H1 (cell line): ENCODE measurements around the gene TSEN54. TPM values are rescaled to one million over a fixed set of nuclear protein-coding genes. Genes with fewer than 3 reads are reported as not detected.

ENCODE experiments used
- CTCF ChIA-PET: fragments of 300-600 bp; sonication (Branson Sonifier 250); formaldehyde crosslinking; loops from one replicate; lab custom pipeline; 2021; ENCODE audit not compliant: partially characterized antibody; lab: Charles Lee
- POLR2A ChIA-PET: fragments of 300-600 bp; sonication (Branson Sonifier 250); formaldehyde crosslinking; loops from one replicate; lab custom pipeline; 2021; ENCODE audit warnings: inconsistent platforms; ENCODE audit not compliant: partially characterized antibody; lab: Charles Lee
- DNase-seq, 2 experiments: peaks; one replicate each; pipeline versions ENCODE4 v3.0.0 to v3.0.0-alpha.2; 2010 to 2022; ENCODE audit warnings: low spot score in 2 of 2, low read depth in 1 of 2, mixed read lengths in 1 of 2
- FAIRE-seq: peaks from 2 replicates; lab custom pipeline; 2011; peaks lifted over from hg19 to GRCh38; lab: Jason Lieb, UNC
- H2AFZ ChIP-seq: 2 replicates; pipeline ENCODE4 v1.8.1; 2012; ENCODE audit warnings: low read length, inconsistent platforms
- H2AK5ac ChIP-seq: 2 replicates; pipeline ENCODE4 v1.6.1; 2013; ENCODE audit warnings: low read depth, low read length
- H2BK120ac ChIP-seq: replicated peaks from 2 replicates; pipeline ENCODE3; 2013; ENCODE audit warnings: low read depth, low read length, inconsistent platforms
- H2BK12ac ChIP-seq: 2 replicates; pipeline ENCODE4 v1.6.1; 2013; ENCODE audit warnings: low read depth, low read length
- H2BK15ac ChIP-seq: 2 replicates; pipeline ENCODE4 v1.6.1; 2013; ENCODE audit warnings: low read length
- H2BK20ac ChIP-seq: 2 replicates; pipeline ENCODE4 v1.6.1; 2013; ENCODE audit warnings: low read length
- H2BK5ac ChIP-seq: 2 replicates; pipeline ENCODE4 v1.6.1; 2013; ENCODE audit warnings: low read depth, low read length
- H3K14ac ChIP-seq: 2 replicates; pipeline ENCODE4 v1.6.1; 2013; ENCODE audit warnings: inconsistent platforms; ENCODE audit not compliant: insufficient read length
- H3K18ac ChIP-seq: 2 replicates; pipeline ENCODE4 v1.6.1; 2013; ENCODE audit warnings: low read length; ENCODE audit errors: extremely low read depth
- H3K23ac ChIP-seq: 2 replicates; pipeline ENCODE4 v1.6.1; 2013; ENCODE audit warnings: inconsistent platforms; ENCODE audit not compliant: insufficient read length
- H3K23me2 ChIP-seq: 2 replicates; pipeline ENCODE4 v1.6.1; 2013; ENCODE audit warnings: low read depth, low read length
- H3K27ac ChIP-seq: 2 replicates; pipeline ENCODE4 v1.6.1; 2011; ENCODE audit warnings: low read depth, low read length, inconsistent platforms
- H3K27me3 ChIP-seq, 4 experiments: replicated peaks in 1 of 4; 1 replicate in 1 of 4; 2 replicates in 3 of 4; pipeline versions ENCODE4 v1.6.1 to v1.8.1; 2011 to 2013; ENCODE audit warnings: low read length in 3 of 4, mild to moderate bottlenecking in 3 of 4, inconsistent platforms in 2 of 4, mixed read lengths in 2 of 4, moderate library complexity in 1 of 4; ENCODE audit not compliant: control insufficient read depth in 3 of 4, insufficient read depth in 3 of 4; ENCODE audit errors: extremely low read depth in 1 of 4
- H3K36me3 ChIP-seq, 4 experiments: 2 replicates each; pipeline versions ENCODE4 v1.6.1 to v1.8.1; 2011 to 2013; ENCODE audit warnings: mild to moderate bottlenecking in 4 of 4, low read length in 3 of 4, moderate library complexity in 2 of 4, control low read depth in 1 of 4, inconsistent platforms in 1 of 4; ENCODE audit not compliant: insufficient read depth in 4 of 4, control insufficient read depth in 2 of 4
- H3K4ac ChIP-seq: replicated peaks from 2 replicates; pipeline ENCODE3; 2013; ENCODE audit warnings: low read length, low read depth, mixed read lengths, inconsistent platforms; ENCODE audit not compliant: insufficient read length
- H3K4me1 ChIP-seq, 4 experiments: replicated peaks in 1 of 4; 1 replicate in 1 of 4; 2 replicates in 3 of 4; pipeline versions ENCODE4 v1.6.1 to v1.8.1; 2011 to 2013; ENCODE audit warnings: low read length in 3 of 4, inconsistent platforms in 2 of 4, mixed read lengths in 1 of 4; ENCODE audit not compliant: insufficient read depth in 4 of 4, control insufficient read depth in 3 of 4
- H3K4me2 ChIP-seq, 2 experiments: 2 replicates each; pipeline versions ENCODE4 v1.6.1 to v1.8.1; 2011 to 2013; ENCODE audit warnings: low read depth in 2 of 2, low read length in 2 of 2, control low read depth in 1 of 2, inconsistent platforms in 1 of 2, mild to moderate bottlenecking in 1 of 2; ENCODE audit not compliant: insufficient read depth in 1 of 2
- H3K4me3 ChIP-seq, 4 experiments: fragments of 200-600, 300-600 bp in 1 of 4; sonication (generic), shearing (Covaris generic), sonication (Bioruptor Twin) in 1 of 4; 2 replicates each; pipeline versions ENCODE4 v1.5.1 to v1.8.1; 2011 to 2016; ENCODE audit warnings: low read length in 4 of 4, low read depth in 3 of 4, control low read depth in 2 of 4, inconsistent platforms in 2 of 4, mild to moderate bottlenecking in 2 of 4, mixed read lengths in 1 of 4, moderate library complexity in 1 of 4; ENCODE audit not compliant: insufficient read depth in 2 of 4; ENCODE audit errors: extremely low read depth in 1 of 4
- H3K56ac ChIP-seq: replicated peaks from 2 replicates; pipeline ENCODE3; 2013; ENCODE audit warnings: low read depth, mild to moderate bottlenecking, mixed read lengths, low read length, inconsistent platforms; ENCODE audit not compliant: insufficient read length
- H3K79me1 ChIP-seq: 2 replicates; pipeline ENCODE4 v1.6.1; 2013; ENCODE audit warnings: low read depth, low read length, control low read depth
- H3K79me2 ChIP-seq, 2 experiments: 2 replicates each; pipeline versions ENCODE4 v1.6.1 to v1.8.1; 2012 to 2013; ENCODE audit warnings: low read length in 2 of 2, mild to moderate bottlenecking in 2 of 2, inconsistent platforms in 1 of 2; ENCODE audit not compliant: insufficient read depth in 2 of 2, control insufficient read depth in 1 of 2
- H3K9ac ChIP-seq, 4 experiments: replicated peaks in 1 of 4; 1 replicate in 1 of 4; 2 replicates in 3 of 4; pipeline versions ENCODE4 v1.6.1 to v1.8.1; 2011 to 2013; ENCODE audit warnings: low read depth in 3 of 4, low read length in 3 of 4, control low read depth in 2 of 4, mild to moderate bottlenecking in 2 of 4, moderate library complexity in 2 of 4, inconsistent platforms in 1 of 4; ENCODE audit errors: extremely low read depth in 1 of 4
- H3K9me3 ChIP-seq, 2 experiments: 2 replicates each; pipeline versions ENCODE4 v1.6.1 to v1.8.1; 2012 to 2013; ENCODE audit warnings: mild to moderate bottlenecking in 2 of 2, moderate library complexity in 2 of 2, control low read depth in 1 of 2, inconsistent platforms in 1 of 2, low read depth in 1 of 2, low read length in 1 of 2, mixed read lengths in 1 of 2; ENCODE audit not compliant: insufficient read depth in 2 of 2
- H4K20me1 ChIP-seq, 2 experiments: replicated peaks in 1 of 2; 2 replicates each; pipeline versions ENCODE3 to v1.8.1; 2011 to 2013; ENCODE audit warnings: inconsistent platforms in 2 of 2, low read length in 2 of 2, mild to moderate bottlenecking in 1 of 2; ENCODE audit not compliant: insufficient read depth in 2 of 2, control insufficient read depth in 1 of 2
- H4K5ac ChIP-seq: 2 replicates; pipeline ENCODE4 v1.6.1; 2013; ENCODE audit warnings: low read length, low read depth, mixed read lengths, inconsistent platforms; ENCODE audit not compliant: insufficient read length
- H4K8ac ChIP-seq: 2 replicates; pipeline ENCODE4 v1.8.0; 2013; ENCODE audit warnings: mild to moderate bottlenecking, moderate library complexity, low read length, inconsistent platforms; ENCODE audit not compliant: insufficient read depth; ENCODE audit errors: extremely low read depth
- H4K91ac ChIP-seq: replicated peaks from 2 replicates; pipeline ENCODE3; 2013; ENCODE audit warnings: low read length, mixed read lengths, inconsistent platforms; ENCODE audit not compliant: insufficient read length
- CEBPB ChIP-seq: IDR thresholded peaks from 2 replicates; pipeline ENCODE4 v1.6.1; 2012; ENCODE audit warnings: low read depth, low read length
- CHD1 ChIP-seq: IDR thresholded peaks from 2 replicates; pipeline ENCODE4 v1.6.1; 2012; ENCODE audit warnings: low read depth, low read length, improper control_type of control experiment
- FOSL1 ChIP-seq: IDR thresholded peaks from 2 replicates; pipeline ENCODE4 v1.6.1; 2011; ENCODE audit warnings: mild to moderate bottlenecking, low read depth, low read length, moderate library complexity; ENCODE audit not compliant: insufficient read depth
- KDM4A ChIP-seq: IDR thresholded peaks from one replicate; pipeline ENCODE4 v1.7.1; 2012; ENCODE audit warnings: low read depth, mild to moderate bottlenecking, moderate library complexity, low read length, inconsistent platforms; ENCODE audit not compliant: severe bottlenecking
- RAD21 ChIP-seq, 2 experiments: IDR thresholded peaks in 1 of 2; conservative IDR thresholded peaks in 1 of 2; 2 replicates each; pipeline ENCODE4 v1.6.1; 2011; ENCODE audit warnings: low read depth in 2 of 2, low read length in 2 of 2, improper control_type of control experiment in 1 of 2, inconsistent platforms in 1 of 2, mild to moderate bottlenecking in 1 of 2, moderate library complexity in 1 of 2
- RXRA ChIP-seq: IDR thresholded peaks from 2 replicates; pipeline ENCODE4 v1.6.1; 2011; ENCODE audit warnings: low read depth, mild to moderate bottlenecking, low read length, moderate library complexity; ENCODE audit not compliant: insufficient read depth
- SAP30 ChIP-seq: fragments of 300-600 bp; sonication (generic); IDR thresholded peaks from 2 replicates; pipeline ENCODE4 v1.7.1; 2012; ENCODE audit warnings: low read length, moderate library complexity, mild to moderate bottlenecking, inconsistent platforms; ENCODE audit not compliant: insufficient read depth, insufficient replicate concordance
- SIN3A ChIP-seq, 2 experiments: IDR thresholded peaks in 1 of 2; conservative IDR thresholded peaks in 1 of 2; 2 replicates each; pipeline ENCODE4 v1.6.1; 2011 to 2012; ENCODE audit warnings: low read length in 2 of 2, improper control_type of control experiment in 1 of 2, low read depth in 1 of 2, mild to moderate bottlenecking in 1 of 2
- TBP ChIP-seq: IDR thresholded peaks from 2 replicates; pipeline ENCODE4 v1.6.1; 2011; ENCODE audit warnings: low read depth, low read length, improper control_type of control experiment
- WGBS, 2 experiments: shearing (Covaris generic) in 1 of 2; methylation state at CpG; one replicate each; pipeline versions ENCODE4 v1.1.6 to v1.1.7; 2013 to 2015; ENCODE audit warnings: low lambda C conversion rate in 2 of 2, mixed read lengths in 2 of 2, inconsistent platforms in 1 of 2, low coverage in 1 of 2, missing lambda C conversion rate in 1 of 2; ENCODE audit not compliant: insufficient replicate concordance in 2 of 2, insufficient coverage in 1 of 2, insufficient read length in 1 of 2; ENCODE audit errors: extremely low coverage in 1 of 2, missing lambda C conversion rate in 1 of 2; 5-methylcytosine and 5-hydroxymethylcytosine counted together
- long read RNA-seq, 2 experiments: library from RNA in 1 of 2; library from capped mRNA in 1 of 2; stranded (forward); transcript quantifications; one replicate each; pipeline ENCODE4 v2.0.0, GENCODE V29; 2021; ENCODE audit warnings: inconsistent platforms in 1 of 2
- polyA minus RNA-seq, 3 experiments: library from RNA; depleted of rRNA, polyadenylated mRNA; stranded (reverse); fragments of >200 nt; gene quantifications; 1 replicate in 2 of 3; 2 replicates in 1 of 3; pipeline ENCODE4 v1.2.3, GENCODE V29; 2011
- polyA plus RNA-seq, 7 experiments: library from polyadenylated mRNA; depleted of rRNA in 3 of 7; stranded (reverse) in 5 of 7; unstranded in 2 of 7; fragments of >200 nt in 5 of 7; fragments of 200-250 nt in 2 of 7; gene quantifications; 1 replicate in 5 of 7; 2 replicates in 1 of 7; 4 replicates in 1 of 7; pipeline versions ENCODE4 v1.2.1 to v1.2.3, GENCODE V29; 2011 to 2013; ENCODE audit warnings: missing spikeins in 2 of 7, mixed read lengths in 2 of 7
- total RNA-seq: library from RNA; stranded (reverse); fragmentation: NEBNext Ultra II Directional; extraction: Animal tissue kit (Norgen Biotek cat#: 25700); gene quantifications from 2 replicates; pipeline ENCODE4 v1.2.1, GENCODE V29; 2021

The TSEN54 gene
- total RNA-seq = 43.6 and 44.8 TPM in 2 replicates
- 60.3 and 68.1 TPM in 2 replicates for polyA plus RNA-seq (2011; rRNA removed)
- 52.7 TPM for polyA plus RNA-seq (2011; cell fraction: cytosol; rRNA removed)
- polyA plus RNA-seq (2011; cell fraction: nucleus; rRNA removed) = 106 TPM
- polyA plus RNA-seq (2012, experiment 1 of 2) = 41.4 to 67.2 TPM (median 56.3 TPM) in 4 replicates
- 63.3 TPM for polyA plus RNA-seq (2012, experiment 2 of 2)
- 32.9 TPM for polyA plus RNA-seq (2013, experiment 1 of 2)
- 29.0 TPM for polyA plus RNA-seq (2013, experiment 2 of 2)
- polyA minus RNA-seq (2011; rRNA and poly(A)+ RNA removed) = 35.2 and 45.8 TPM in 2 replicates
- polyA minus RNA-seq (2011; cell fraction: cytosol; rRNA and poly(A)+ RNA removed) = 14.6 TPM
- polyA minus RNA-seq (2011; cell fraction: nucleus; rRNA and poly(A)+ RNA removed) = 18.1 TPM
- long read RNA-seq, experiment 1, partial matches to known transcripts = 24 of 30 reads
- long read RNA-seq, experiment 1, other reads (novel, unspliced or antisense) = 2 of 30 reads
- long read RNA-seq, experiment 2, partial matches to known transcripts = 0 of 2 reads
- long read RNA-seq, experiment 2, other reads (novel, unspliced or antisense) = 2 of 2 reads

GRCh38 chr17:75516255-75516618, at the start of gene TSEN54:
Gene TSEN54, plus strand, starts transcription at chr17:75516528. Its CDS starts 33 bp downstream, at chr17:75516561.
- H3K4me1 ChIP-seq = peaks cover 0 to 14% (median 8%) of the 10 kb centered on the region in 4 experiments; a peak in 6 of 7 replicates
- H3K27ac ChIP-seq = no peak within 1 kb of the TSS; the same call in 1 of the 2 replicates
- H3K4me3 ChIP-seq = peak within 1 kb of the TSS; percentile 79 to 92 (median 82)
- H3K9ac ChIP-seq = peak within 1 kb of the TSS in 2 of 4 experiments; percentile 13 to 31; a peak in 2 of 7 replicates
- H3K56ac ChIP-seq = no peak within 1 kb of the TSS
- no peak within 1 kb of the TSS for H2BK20ac ChIP-seq
- DNase-seq (peak in 1 of 2 experiments; percentile 93), FAIRE-seq (no peak)
- peak within 1 kb of the TSS; percentile 82; the same call in 1 of the 2 replicates for H2BK5ac ChIP-seq
- no peak within 1 kb of the TSS for H2BK15ac ChIP-seq
- H2BK12ac ChIP-seq = no peak within 1 kb of the TSS
- peaks cover 0 to 12% (median 4%) of the 10 kb centered on the region in 4 experiments; a peak in 3 of 8 replicates for H3K36me3 ChIP-seq
- H3K79me1 ChIP-seq = peaks cover 3% of the 10 kb centered on the region
- H3K27me3 ChIP-seq = no peaks in the 10 kb centered on the region
- POLR2A ChIA-PET = interaction anchor here (0.7 to 2.5 kb wide), 9 partner anchors 9 to 74 kb away, joined by 3 to 23 read pairs (median 4); partner anchors contain the start of gene LLGL2
- H3K14ac ChIP-seq = no peak within 1 kb of the TSS
- H4K91ac ChIP-seq = peak within 1 kb of the TSS; percentile 54
- peak within 1 kb of the TSS; percentile 97 for H3K18ac ChIP-seq
- WGBS, 2 experiments = 0% methylated on average over 15 of the region's 45 CpGs; no CpG with 5 or more reads in 1 of the 2 experiments
- H3K79me2 ChIP-seq = peaks cover 0 to 16% of the 10 kb centered on the region in 2 experiments; a peak in 1 of 4 replicates
- peaks cover 18% of the 10 kb centered on the region for H3K23me2 ChIP-seq
- H3K9me3 ChIP-seq = no peaks in the 10 kb centered on the region
- no peak within 1 kb of the TSS for H2BK120ac ChIP-seq
- H3K4me2 ChIP-seq = peak within 1 kb of the TSS; percentile 86 to 99
- H2AFZ ChIP-seq = peak within 1 kb of the TSS; percentile 66; the same call in 1 of the 2 replicates
- CTCF ChIA-PET = interaction anchor here (0.6 to 3.3 kb wide), 21 partner anchors 9 to 595 kb away, joined by 3 to 18 read pairs (median 4); partner anchors contain the start of genes LLGL2, SLC25A19, SMIM5 and WBP2
- peak within 1 kb of the TSS; percentile 97 for H4K5ac ChIP-seq
- no peak within 1 kb of the TSS for H2AK5ac ChIP-seq
- no peak within 1 kb of the TSS for H3K4ac ChIP-seq
- H3K23ac ChIP-seq = no peak within 1 kb of the TSS
- peaks cover 2 to 31% of the 10 kb centered on the region in 2 experiments for H4K20me1 ChIP-seq
- no peak within 1 kb of the TSS for H4K8ac ChIP-seq
- TF ChIP-seq FOSL1 (peak; percentile 100), RXRA (no peak), KDM4A (peak; percentile 53), CHD1 (no peak), SAP30 (no peak), RAD21 (IDR thresholded peaks at IDR 0.05 in 1 of 2, conservative IDR thresholded peaks at IDR 0.05 in 1 of 2; ENCODE audit: low read depth in 2 of 2, low read length in 2 of 2) (no peak), CEBPB (no peak), SIN3A (conservative IDR thresholded peaks at IDR 0.05 in 1 of 2, IDR thresholded peaks at IDR 0.05 in 1 of 2; ENCODE audit: low read depth in 1 of 2, low read length in 2 of 2) (0 out of 4 replicates have a peak, but pooled peaks of 1 of the 2 experiments have one; percentile 13), TBP (no peak)
